ENCODE results near the gene PHF21A. TPM values are rescaled to one million over a fixed set of nuclear protein-coding genes. Genes with fewer than 3 reads are reported as not detected.

The PHF21A gene
- total and polyA plus RNA-seq, 2 of the 13 experiments (the other 11 are each of a cell fraction or from before 2014, with no cell fraction given), result 4.1 to 34.6 TPM

GRCh38 chr11:46012185-46012584, 109.1 kb downstream of the PHF21A start:
- ATAC-seq, result no peak
- FAIRE-seq, result no peak
- H3K4me3 ChIP-seq (replicated peaks in 1 of 3; ENCODE audit: insufficient read depth in 1 of 3, low read depth in 2 of 3, low read length in 3 of 3), result no peak overlapping the region
- no peaks in the 10 kb centered on the region for H3K79me2 ChIP-seq (ENCODE audit: insufficient read depth, low read length)
- no peak overlapping the region for H3K27ac ChIP-seq (ENCODE audit: extremely low read length, insufficient read depth, low read length)
- no peaks in the 10 kb centered on the region for H3K27me3 ChIP-seq (ENCODE audit: control insufficient read depth in 1 of 2, insufficient read depth in 2 of 2, low read length in 2 of 2)
- ChIA-PET CTCF (ENCODE audit: low intra/inter-chr PET ratio, low total read pairs) (no interaction called here), POLR2A (no interaction called here)
- peaks cover 3% of the 10 kb centered on the region for H4K20me1 ChIP-seq (ENCODE audit: insufficient read depth, low read length)
- H2AFZ ChIP-seq (ENCODE audit: low read length), result no peak overlapping the region
- H3K9ac ChIP-seq (ENCODE audit: insufficient read depth, low read depth, low read length), result no peak overlapping the region
- H3K36me3 ChIP-seq (replicated peaks in 1 of 2; ENCODE audit: control insufficient read depth in 1 of 2, insufficient read depth in 2 of 2, low read length in 2 of 2), result no peaks in the 10 kb centered on the region
- no peak for DNase-seq (ENCODE audit: low spot score)
- H3K9me3 ChIP-seq (ENCODE audit: low read length), result no peaks in the 10 kb centered on the region
- WGBS (ENCODE audit: low lambda C conversion rate), result 65% methylated on average over 2 of the region's 2 CpGs
- H3K4me1 ChIP-seq (ENCODE audit: insufficient read depth, low read length), result no peaks in the 10 kb centered on the region
- in situ Hi-C loops (cut with HindIII; ENCODE audit: extremely low pct_ligation_motif_present, low pct_unique_long_range_greater_than_20kb) (no loop called here), intact Hi-C loops (cut with micrococcal nuclease; ENCODE audit: unreplicated experiment) (no loop called here)
- no TSS peak for BruUV-seq (replicated peaks)
- TF ChIP-seq ZBTB42 (CRISPR knock-in tag; IDR thresholded peaks at IDR 0.05) (no peak), HNRNPK (IDR thresholded peaks at IDR 0.05; ENCODE audit: low read depth, low read length, poor library complexity, severe bottlenecking) (no peak), ZNF644 (CRISPR knock-in tag; IDR thresholded peaks at IDR 0.05; ENCODE audit: low read depth) (no peak), ZNF326 (CRISPR knock-in tag; IDR thresholded peaks at IDR 0.05; ENCODE audit: borderline replicate concordance) (no peak), SETDB1 (CRISPR knock-in tag; IDR thresholded peaks at IDR 0.05; ENCODE audit: borderline replicate concordance) (no peak), NFATC3 (CRISPR knock-in tag; IDR thresholded peaks at IDR 0.05) (no peak), THAP9 (CRISPR knock-in tag; IDR thresholded peaks at IDR 0.05; ENCODE audit: borderline replicate concordance) (no peak), ZNF441 (CRISPR knock-in tag; IDR thresholded peaks at IDR 0.05; ENCODE audit: borderline replicate concordance) (no peak), GABPB1 (CRISPR knock-in tag; IDR thresholded peaks at IDR 0.05) (no peak), NCOR1 (IDR thresholded peaks at IDR 0.05; ENCODE audit: borderline replicate concordance, low read length) (no peak), ZBTB26 (CRISPR knock-in tag; IDR thresholded peaks at IDR 0.05; ENCODE audit: borderline replicate concordance) (no peak), BCL6 (CRISPR knock-in tag; IDR thresholded peaks at IDR 0.05) (no peak), MEIS1 (CRISPR knock-in tag; IDR thresholded peaks at IDR 0.05; ENCODE audit: borderline replicate concordance) (no peak)
- TF ChIP-seq, protein P1, sequence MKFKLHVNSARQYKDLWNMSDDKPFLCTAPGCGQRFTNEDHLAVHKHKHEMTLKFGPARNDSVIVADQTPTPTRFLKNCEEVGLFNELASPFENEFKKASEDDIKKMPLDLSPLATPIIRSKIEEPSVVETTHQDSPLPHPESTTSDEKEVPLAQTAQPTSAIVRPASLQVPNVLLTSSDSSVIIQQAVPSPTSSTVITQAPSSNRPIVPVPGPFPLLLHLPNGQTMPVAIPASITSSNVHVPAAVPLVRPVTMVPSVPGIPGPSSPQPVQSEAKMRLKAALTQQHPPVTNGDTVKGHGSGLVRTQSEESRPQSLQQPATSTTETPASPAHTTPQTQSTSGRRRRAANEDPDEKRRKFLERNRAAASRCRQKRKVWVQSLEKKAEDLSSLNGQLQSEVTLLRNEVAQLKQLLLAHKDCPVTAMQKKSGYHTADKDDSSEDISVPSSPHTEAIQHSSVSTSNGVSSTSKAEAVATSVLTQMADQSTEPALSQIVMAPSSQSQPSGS (CRISPR knock-in tag; IDR thresholded peaks at IDR 0.05), result no peak
- no peak overlapping the region for H3K4me2 ChIP-seq (ENCODE audit: low read depth, low read length)
